Stomach (tissue), 9 donors: ENCODE measurements around the gene VPS33B. TPM values are rescaled to one million over a fixed set of nuclear protein-coding genes. Genes with fewer than 3 reads are reported as not detected.

Experiments
- DNase-seq, 2 donors: peaks; one replicate each; pipeline versions ENCODE4 v3.0.0 to v3.0.0-alpha.2; 2013 to 2019
- H3K27ac ChIP-seq, 5 donors: fragments of 200-600 bp in 4 of 5; sonication (generic) in 4 of 5; one replicate each; pipeline ENCODE4 v1.5.1; 2013 to 2019; ENCODE audit warnings: mild to moderate bottlenecking in 1 of 5, moderate library complexity in 1 of 5
- H3K27me3 ChIP-seq, 3 donors: fragments of 200-600 bp; sonication (generic); one replicate each; pipeline ENCODE4 v1.5.1; 2017 to 2019; ENCODE audit warnings: mixed run types in 1 of 3
- H3K36me3 ChIP-seq, 4 donors: fragments of 200-600 bp; sonication (generic); 1 replicate in 3 of 4; 2 replicates in 1 of 4; pipeline ENCODE4 v1.5.1; 2016 to 2019
- H3K4me1 ChIP-seq, 4 donors: fragments of 200-600 bp; sonication (generic); one replicate each; pipeline ENCODE4 v1.5.1; 2016 to 2019
- H3K4me3 ChIP-seq, 4 donors: fragments of 200-600 bp; sonication (generic) in 3 of 4; one replicate each; pipeline ENCODE4 v1.5.1; 2016 to 2019; ENCODE audit warnings: mild to moderate bottlenecking in 1 of 4
- H3K9me3 ChIP-seq, 4 donors: fragments of 200-600 bp; sonication (generic); one replicate each; pipeline ENCODE4 v1.5.1; 2016 to 2019
- CTCF ChIP-seq, 7 experiments: fragments of 450-650 bp in 4 of 7; fragments of 200-600 bp in 3 of 7; sonication (generic) in 3 of 7; IDR thresholded peaks; one replicate each; pipeline ENCODE4 v1.5.1; 2016 to 2019; ENCODE audit warnings: antibody characterized with exemption in 7 of 7, control low read depth in 2 of 7, mild to moderate bottlenecking in 1 of 7
- EP300 ChIP-seq: sonication (generic); formaldehyde crosslinking; IDR thresholded peaks from one replicate; pipeline ENCODE4 v1.6.1; 2017; ENCODE audit warnings: antibody characterized with exemption
- POLR2A ChIP-seq, 4 donors: fragments of 450-650 bp; IDR thresholded peaks; one replicate each; pipeline ENCODE4 v1.6.1; 2016; ENCODE audit warnings: antibody characterized with exemption in 4 of 4, control low read depth in 2 of 4, mild to moderate bottlenecking in 1 of 4, moderate library complexity in 1 of 4
- POLR2AphosphoS5 ChIP-seq, 3 donors: sonication (generic); formaldehyde crosslinking; IDR thresholded peaks; one replicate each; pipeline ENCODE4 v1.6.1; 2016; ENCODE audit warnings: antibody characterized with exemption in 3 of 3
- WGBS, 5 donors: extraction: QIAGEN DNeasy Blood & Tissue Kit in 3 of 5; methylation state at CpG; one replicate each; pipeline versions ENCODE4 v1.1.5 to v1.1.7; 2013 to 2018; 5-methylcytosine and 5-hydroxymethylcytosine counted together
- intact Hi-C: fragments of 100-400 bp; cut with DNase I; formaldehyde crosslinking; loops from one replicate; pipeline ENCODE4 v1.15.1; 2023; ENCODE audit warnings: low total_unique reads
- polyA plus RNA-seq, 3 donors: library from polyadenylated mRNA; stranded (reverse); fragments of 200-250 nt; gene quantifications; one replicate each; pipeline ENCODE4 v1.2.3, GENCODE V29; 2013
- total RNA-seq, 5 donors: library from RNA; depleted of rRNA; stranded (reverse); fragments of >200 nt; gene quantifications; one replicate each; pipeline versions ENCODE4 v1.1.0 to v1.2.3, GENCODE V29; 2014 to 2016
- donor health status: healthy with polysubstance abuse.
- donor health status: Bipolar disorder and iron deficiency.
- donor health status: healthy.

The VPS33B gene
- total and polyA plus RNA-seq, 8 donors, result 1.2 to 23.2 (median 12.6) TPM

GRCh38 chr15:90986790-90987507 lies 35.4 kb downstream of the VPS33B start:
- intact Hi-C loops, result no loop called here
- TF ChIP-seq EP300 (no peak), CTCF (IDR thresholded peaks at IDR 0.05) (no peak), POLR2A (IDR thresholded peaks at IDR 0.05) (no peak), POLR2AphosphoS5 (IDR thresholded peaks at IDR 0.05) (no peak)
- peaks cover 0 to 16% (median 5%) of the 10 kb centered on the region in 4 donors for H3K36me3 ChIP-seq
- no peaks in the 10 kb centered on the region for H3K9me3 ChIP-seq
- peaks cover 0 to 12% (median 2%) of the 10 kb centered on the region in 4 donors for H3K4me1 ChIP-seq
- H3K4me3 ChIP-seq, result no peak overlapping the region
- DNase-seq, result peak in 1 of 2 donors; percentile 66
- H3K27me3 ChIP-seq, result no peaks in the 10 kb centered on the region
- no peak overlapping the region for H3K27ac ChIP-seq
- 45 to 59% (median 52%) methylated on average over 10 to 11 of the region's 11 CpGs for WGBS, 5 donors

GRCh38 chr15:90982135-90982534 lies 40.3 kb downstream of the VPS33B start:
- Histone ChIP-seq H3K4me3 (no peak overlapping the region), H3K36me3 (peaks cover 3 to 55% (median 9%) of the 10 kb centered on the region in 4 donors), H3K27ac (no peak overlapping the region), H3K27me3 (no peaks in the 10 kb centered on the region), H3K9me3 (no peaks in the 10 kb centered on the region), H3K4me1 (no peaks in the 10 kb centered on the region)
- DNase-seq, result no peak
- no peak for TF ChIP-seq EP300
- TF ChIP-seq CTCF (IDR thresholded peaks at IDR 0.05), result no peak
- TF ChIP-seq POLR2AphosphoS5 (IDR thresholded peaks at IDR 0.05), result no peak
- TF ChIP-seq POLR2A (IDR thresholded peaks at IDR 0.05), result no peak
- WGBS, 5 donors, result 90 to 96% (median 94%) methylated on average over 5 of the region's 5 CpGs
- intact Hi-C loops, result no loop called here

GRCh38 chr15:90981681-90982080 lies 40.7 kb downstream of the VPS33B start:
- Histone ChIP-seq H3K4me3 (no peak overlapping the region), H3K4me1 (no peaks in the 10 kb centered on the region), H3K36me3 (peaks cover 3 to 59% (median 9%) of the 10 kb centered on the region in 4 donors), H3K27me3 (no peaks in the 10 kb centered on the region), H3K27ac (no peak overlapping the region), H3K9me3 (no peaks in the 10 kb centered on the region)
- intact Hi-C loops, result no loop called here
- TF ChIP-seq EP300 (no peak), CTCF (IDR thresholded peaks at IDR 0.05) (no peak), POLR2AphosphoS5 (IDR thresholded peaks at IDR 0.05) (no peak), POLR2A (IDR thresholded peaks at IDR 0.05) (no peak)
- DNase-seq, result no peak
- 85 to 98% (median 95%) methylated on average over 6 of the region's 6 CpGs for WGBS, 5 donors

GRCh38 chr15:90979582-90979981 lies 42.8 kb downstream of the VPS33B start:
- no peak overlapping the region for H3K4me3 ChIP-seq
- no peaks in the 10 kb centered on the region for H3K4me1 ChIP-seq
- H3K27me3 ChIP-seq, result no peaks in the 10 kb centered on the region
- no peak overlapping the region for H3K27ac ChIP-seq
- H3K36me3 ChIP-seq, result peaks cover 4 to 79% (median 14%) of the 10 kb centered on the region in 4 donors
- H3K9me3 ChIP-seq, result no peaks in the 10 kb centered on the region
- 33 to 69% (median 47%) methylated on average over 1 of the region's 1 CpG for WGBS, 5 donors
- no peak for DNase-seq
- TF ChIP-seq CTCF (IDR thresholded peaks at IDR 0.05) (no peak), POLR2A (IDR thresholded peaks at IDR 0.05) (no peak), EP300 (no peak), POLR2AphosphoS5 (IDR thresholded peaks at IDR 0.05) (no peak)
- intact Hi-C loops, result no loop called here
